ENCODE measurements around the gene CENPS. TPM values are rescaled to one million over a fixed set of nuclear protein-coding genes. Genes with fewer than 3 reads are reported as not detected.
"Not testable (repeated sequence)": the region's sequence is repeated elsewhere in the genome, so short reads cannot be mapped to it uniquely, and the experiment has no call there.

Gene CENPS
- total RNA-seq, 1 experiment from 2014 or later: 13.4 TPM

- in situ Hi-C loops (cut with HindIII; ENCODE audit: low pct_unique_long_range_greater_than_20kb, low sequenced_read_pairs): no loop called here
- DNase-seq (ENCODE audit: low read depth, low spot score): no peak
These were observed 10.6 kb downstream of the CENPS start for GRCh38 chr1:10440794-10441193.

GRCh38 chr1:10444248-10444647, 14.0 kb downstream of the CENPS start:
- in situ Hi-C loops (cut with HindIII; ENCODE audit: low pct_unique_long_range_greater_than_20kb, low sequenced_read_pairs): no loop called here
- no peak for DNase-seq (ENCODE audit: low read depth, low spot score)

GRCh38 chr1:10444795-10445397, 14.7 kb downstream of the CENPS start:
- in situ Hi-C loops (cut with HindIII; ENCODE audit: low pct_unique_long_range_greater_than_20kb, low sequenced_read_pairs): no loop called here
- no peak for DNase-seq (ENCODE audit: low read depth, low spot score)

- in situ Hi-C loops (cut with HindIII; ENCODE audit: low pct_unique_long_range_greater_than_20kb, low sequenced_read_pairs): no loop called here
- no peak for DNase-seq (ENCODE audit: low read depth, low spot score)
These were observed 16.7 kb downstream of the CENPS start for GRCh38 chr1:10446790-10447422.

GRCh38 chr1:10449751-10450150, 19.5 kb downstream of the CENPS start, which contains the start of gene CORT:
TSS of gene CORT (plus strand) at chr1:10450031. CDS start at chr1:10450224, 193 bp downstream.
- in situ Hi-C loops (cut with HindIII; ENCODE audit: low pct_unique_long_range_greater_than_20kb, low sequenced_read_pairs): no loop called here
- no peak for DNase-seq (ENCODE audit: low read depth, low spot score)

- in situ Hi-C loops (cut with HindIII; ENCODE audit: low pct_unique_long_range_greater_than_20kb, low sequenced_read_pairs): no loop called here
These were observed 20.1 kb downstream of the CENPS start for GRCh38 chr1:10450156-10450814.

GRCh38 chr1:10450836-10451235, 20.6 kb downstream of the CENPS start:
- no peak for DNase-seq (ENCODE audit: low read depth, low spot score)
- in situ Hi-C loops (cut with HindIII; ENCODE audit: low pct_unique_long_range_greater_than_20kb, low sequenced_read_pairs): no loop called here

More at GRCh38 chr1:10450156-10450814, 20.1 kb downstream of the CENPS start:
- no peak for DNase-seq (ENCODE audit: low read depth, low spot score)

GRCh38 chr1:10451287-10451686, 21.1 kb downstream of the CENPS start:
- no peak for DNase-seq (ENCODE audit: low read depth, low spot score)
- in situ Hi-C loops (cut with HindIII; ENCODE audit: low pct_unique_long_range_greater_than_20kb, low sequenced_read_pairs): no loop called here

GRCh38 chr1:10456048-10456447, 25.8 kb downstream of the CENPS start:
- in situ Hi-C loops (cut with HindIII; ENCODE audit: low pct_unique_long_range_greater_than_20kb, low sequenced_read_pairs): no loop called here
- DNase-seq (ENCODE audit: low read depth, low spot score): no peak

GRCh38 chr1:10456661-10457060, 26.4 kb downstream of the CENPS start:
- DNase-seq (ENCODE audit: low read depth, low spot score): no peak
- in situ Hi-C loops (cut with HindIII; ENCODE audit: low pct_unique_long_range_greater_than_20kb, low sequenced_read_pairs): no loop called here

GRCh38 chr1:10457462-10457861, 27.2 kb downstream of the CENPS start:
- in situ Hi-C loops (cut with HindIII; ENCODE audit: low pct_unique_long_range_greater_than_20kb, low sequenced_read_pairs); DNase-seq (ENCODE audit: low read depth, low spot score): not testable (repeated sequence)

GRCh38 chr1:10457875-10458274, 27.6 kb downstream of the CENPS start:
- in situ Hi-C loops (cut with HindIII; ENCODE audit: low pct_unique_long_range_greater_than_20kb, low sequenced_read_pairs): no loop called here

GRCh38 chr1:10459184-10459583, 29.0 kb downstream of the CENPS start:
- no peak for DNase-seq (ENCODE audit: low read depth, low spot score)
- in situ Hi-C loops (cut with HindIII; ENCODE audit: low pct_unique_long_range_greater_than_20kb, low sequenced_read_pairs): no loop called here

More at GRCh38 chr1:10457875-10458274, 27.6 kb downstream of the CENPS start:
- DNase-seq (ENCODE audit: low read depth, low spot score): no peak

- in situ Hi-C loops (cut with HindIII; ENCODE audit: low pct_unique_long_range_greater_than_20kb, low sequenced_read_pairs): no loop called here
These were observed 36.8 kb downstream of the CENPS start for GRCh38 chr1:10467078-10467477.

GRCh38 chr1:10470043-10470442, 39.8 kb downstream of the CENPS start:
- in situ Hi-C loops (cut with HindIII; ENCODE audit: low pct_unique_long_range_greater_than_20kb, low sequenced_read_pairs): no loop called here

More at GRCh38 chr1:10467078-10467477, 36.8 kb downstream of the CENPS start:
- DNase-seq (ENCODE audit: low read depth, low spot score): no peak

GRCh38 chr1:10471411-10472219, 41.4 kb downstream of the CENPS start:
- DNase-seq (ENCODE audit: low read depth, low spot score): no peak
- in situ Hi-C loops (cut with HindIII; ENCODE audit: low pct_unique_long_range_greater_than_20kb, low sequenced_read_pairs): no loop called here

More at GRCh38 chr1:10470043-10470442, 39.8 kb downstream of the CENPS start:
- DNase-seq (ENCODE audit: low read depth, low spot score): no peak

- in situ Hi-C loops (cut with HindIII; ENCODE audit: low pct_unique_long_range_greater_than_20kb, low sequenced_read_pairs): no loop called here
- DNase-seq (ENCODE audit: low read depth, low spot score): peak; percentile 96
These were observed 42.2 kb downstream of the CENPS start, which contains the start of gene DFFA for GRCh38 chr1:10472220-10473144. TSS of gene DFFA (minus strand) at chr1:10472529. CDS start at chr1:10472458, 71 bp downstream.

All from SK-MEL-5 (cell line).